HCT116 (cell line): ENCODE results near the gene NMNAT3. TPM values are rescaled to one million over a fixed set of nuclear protein-coding genes. Genes with fewer than 3 reads are reported as not detected.

Experiments used
- ATAC-seq: fragments of 200-7000 bp; cut with Tn5 transposase; 2 replicates; pipeline ENCODE4 v1.9.1; 2020; ENCODE audit warnings: mild to moderate bottlenecking, moderate library complexity
- BruUV-seq: library from RNA; stranded (reverse); fragments of 400-500 nt; replicated peaks from 2 replicates; lab custom pipeline; 2021; lab: Mats Ljungman, UMichigan
- CTCF ChIA-PET: fragments of 300-600 bp; sonication (Branson Sonifier 250); formaldehyde crosslinking; loops from one replicate; lab custom pipeline; 2021; ENCODE audit warnings: antibody characterized with exemption; lab: Charles Lee
- POLR2A ChIA-PET: fragments of 300-600, 350-600 bp; sonication (Branson Sonifier 250); formaldehyde crosslinking; loops from one replicate; lab custom pipeline; 2021; ENCODE audit warnings: antibody characterized with exemption; lab: Charles Lee
- RAD21 ChIA-PET, 2 experiments: fragments of 300-600 bp; sonication (Branson Sonifier 250); formaldehyde crosslinking; loops; one replicate each; lab custom pipeline; 2023; ENCODE audit warnings: low total read pairs in 2 of 2; ENCODE audit not compliant: uncharacterized antibody in 2 of 2, unreplicated experiment in 2 of 2, low non-redundant PET in 1 of 2; lab: Charles Lee
- DNase-seq: peaks from one replicate; pipeline ENCODE4 v3.0.0-alpha.2; 2010; ENCODE audit warnings: low read depth, low spot score
- H2AFZ ChIP-seq: fragments of 200-600 bp; shearing (Covaris generic), sonication (generic); 2 replicates; pipeline ENCODE4 v1.6.1; 2017; ENCODE audit warnings: low read depth, mixed run types, mixed read lengths, antibody characterized with exemption, low read length; ENCODE audit not compliant: poor library complexity, severe bottlenecking
- H3K27ac ChIP-seq: 2 replicates; pipeline ENCODE4 v1.5.1; 2012; ENCODE audit warnings: low read depth, low read length
- H3K27me3 ChIP-seq: fragments of 200-600 bp; sonication (generic); 2 replicates; pipeline ENCODE4 v1.6.1; 2016; ENCODE audit warnings: mixed run types, low read length, mixed read lengths; ENCODE audit not compliant: insufficient read depth
- H3K36me3 ChIP-seq, 2 experiments: fragments of 200-500 bp in 1 of 2; fragments of 200-600 bp in 1 of 2; sonication (Bioruptor generic) in 1 of 2; sonication (generic) in 1 of 2; 2 replicates each; pipeline versions ENCODE4 v1.5.1 to v1.6.1; 2014 to 2016; ENCODE audit warnings: low read length in 2 of 2, inconsistent platforms in 1 of 2, mixed read lengths in 1 of 2, mixed run types in 1 of 2; ENCODE audit not compliant: insufficient read depth in 2 of 2, control insufficient read depth in 1 of 2
- H3K4me1 ChIP-seq, 2 experiments: fragments of 200-600 bp in 1 of 2; sonication (generic) in 1 of 2; 2 replicates each; pipeline versions ENCODE4 v1.5.1 to v1.6.1; 2012 to 2017; ENCODE audit warnings: low read length in 2 of 2, inconsistent platforms in 1 of 2, mild to moderate bottlenecking in 1 of 2, mixed read lengths in 1 of 2, mixed run types in 1 of 2, moderate library complexity in 1 of 2; ENCODE audit not compliant: insufficient read depth in 2 of 2, control insufficient read depth in 1 of 2
- H3K4me2 ChIP-seq: fragments of 200-600 bp; sonication (generic); 2 replicates; pipeline ENCODE4 v1.6.1; 2017; ENCODE audit warnings: mixed run types, low read length, mixed read lengths
- H3K4me3 ChIP-seq, 2 experiments: fragments of 200-600 bp in 1 of 2; sonication (generic) in 1 of 2; replicated peaks in 1 of 2; 2 replicates each; pipeline ENCODE4 v1.5.1; 2011 to 2016; ENCODE audit warnings: low read length in 2 of 2, control low read depth in 1 of 2, low read depth in 1 of 2, mild to moderate bottlenecking in 1 of 2, mixed read lengths in 1 of 2, mixed run types in 1 of 2
- H3K79me2 ChIP-seq: fragments of 200-600 bp; sonication (generic); 2 replicates; pipeline ENCODE4 v1.6.1; 2017; ENCODE audit warnings: mild to moderate bottlenecking, mixed run types, low read length, moderate library complexity, mixed read lengths; ENCODE audit not compliant: insufficient read depth
- H3K9ac ChIP-seq: fragments of 200-600 bp; sonication (generic); 2 replicates; pipeline ENCODE4 v1.6.1; 2016; ENCODE audit warnings: low read length, mixed read lengths
- H3K9me2 ChIP-seq: fragments of 200-600 bp; sonication (generic), shearing (Covaris generic); 2 replicates; pipeline ENCODE4 v1.6.1; 2017; ENCODE audit warnings: mixed run types, mild to moderate bottlenecking, moderate library complexity; ENCODE audit not compliant: insufficient read depth
- H3K9me3 ChIP-seq, 2 experiments: fragments of 200-500 bp in 1 of 2; fragments of 200-600 bp in 1 of 2; sonication (Bioruptor generic) in 1 of 2; sonication (generic) in 1 of 2; 2 replicates each; pipeline ENCODE4 v1.6.1; 2014 to 2017; ENCODE audit warnings: low read length in 2 of 2, mixed read lengths in 2 of 2, inconsistent platforms in 1 of 2, low read depth in 1 of 2, mild to moderate bottlenecking in 1 of 2, mixed run types in 1 of 2, moderate library complexity in 1 of 2; ENCODE audit not compliant: control insufficient read depth in 1 of 2, insufficient read depth in 1 of 2
- H4K20me1 ChIP-seq: fragments of 200-600 bp; sonication (generic), shearing (Covaris generic); 2 replicates; pipeline ENCODE4 v1.6.1; 2017; ENCODE audit warnings: mixed run types, mild to moderate bottlenecking, moderate library complexity; ENCODE audit not compliant: insufficient read depth
- CEBPB ChIP-seq: IDR thresholded peaks from 2 replicates; pipeline ENCODE4 v1.6.1; 2012; ENCODE audit warnings: low read depth
- EGR1 ChIP-seq: IDR thresholded peaks from 2 replicates; pipeline ENCODE4 v1.6.1; 2012; ENCODE audit warnings: low read depth
- EZH2phosphoT487 ChIP-seq: fragments of 200-600 bp; IDR thresholded peaks from 2 replicates; pipeline ENCODE4 v1.6.1; 2018; ENCODE audit warnings: antibody characterized with exemption, borderline replicate concordance
- FOSL1 ChIP-seq: IDR thresholded peaks from 2 replicates; pipeline ENCODE4 v1.6.1; 2012; ENCODE audit warnings: low read depth
- POLR2A ChIP-seq: IDR thresholded peaks from 2 replicates; pipeline ENCODE4 v1.7.0; 2011; ENCODE audit warnings: borderline replicate concordance; ENCODE audit not compliant: insufficient read depth, insufficient read length; ENCODE audit errors: extremely low read depth
- POLR2AphosphoS5 ChIP-seq: IDR thresholded peaks from 2 replicates; pipeline ENCODE4 v1.6.1; 2011; ENCODE audit warnings: mild to moderate bottlenecking, low read depth, low read length, moderate library complexity
- SIN3A ChIP-seq: IDR thresholded peaks from 2 replicates; pipeline ENCODE4 v1.6.1; 2012; ENCODE audit warnings: low read depth
- SP1 ChIP-seq: IDR thresholded peaks from 2 replicates; pipeline ENCODE4 v1.6.1; 2012; ENCODE audit warnings: low read depth
- SRF ChIP-seq: IDR thresholded peaks from 2 replicates; pipeline ENCODE4 v1.6.1; 2012; ENCODE audit warnings: low read depth
- TCF7L2 ChIP-seq: IDR thresholded peaks from 2 replicates; pipeline ENCODE4 v1.7.0; 2011; ENCODE audit warnings: borderline replicate concordance, inconsistent platforms; ENCODE audit not compliant: insufficient read depth, insufficient read length; ENCODE audit errors: extremely low read depth
- YY1 ChIP-seq: IDR thresholded peaks from 2 replicates; pipeline ENCODE4 v1.6.1; 2011; ENCODE audit warnings: low read length, low read depth, moderate library complexity, mild to moderate bottlenecking; ENCODE audit not compliant: insufficient replicate concordance; ENCODE audit errors: extremely low read depth
- ZFX ChIP-seq: fragments of 450-650 bp; IDR thresholded peaks from 2 replicates; pipeline ENCODE4 v1.6.1; 2017
- ZNF274 ChIP-seq: fragments of 200-500 bp; sonication (Bioruptor generic); IDR thresholded peaks from 2 replicates; pipeline ENCODE4 v1.6.1; 2014; ENCODE audit warnings: mild to moderate bottlenecking, low read depth, low read length, inconsistent platforms
- intact Hi-C: fragments of 100-400 bp; cut with micrococcal nuclease; formaldehyde crosslinking; loops from 2 replicates; pipeline ENCODE4 v1.10.0; 2022
- total RNA-seq: library from RNA; stranded (reverse); gene quantifications from one replicate; pipeline ENCODE4 v1.2.1, GENCODE V29; 2021; ENCODE audit not compliant: unreplicated experiment
- TF ChIP-seq, protein P1 (sequence below): IDR thresholded peaks from 2 replicates; pipeline ENCODE4 v1.6.1; 2012
- TF ChIP-seq, protein P2 (sequence below): IDR thresholded peaks from 2 replicates; pipeline ENCODE4 v1.6.1; 2012
- TF ChIP-seq, protein P3 (sequence below): IDR thresholded peaks from 2 replicates; pipeline ENCODE4 v1.6.1; 2011; ENCODE audit warnings: mild to moderate bottlenecking, low read length, moderate library complexity; ENCODE audit not compliant: insufficient replicate concordance; ENCODE audit errors: extremely low read depth

NMNAT3 gene
- total RNA-seq, 1 experiment from 2014 or later: 5.7 TPM

DNA sequence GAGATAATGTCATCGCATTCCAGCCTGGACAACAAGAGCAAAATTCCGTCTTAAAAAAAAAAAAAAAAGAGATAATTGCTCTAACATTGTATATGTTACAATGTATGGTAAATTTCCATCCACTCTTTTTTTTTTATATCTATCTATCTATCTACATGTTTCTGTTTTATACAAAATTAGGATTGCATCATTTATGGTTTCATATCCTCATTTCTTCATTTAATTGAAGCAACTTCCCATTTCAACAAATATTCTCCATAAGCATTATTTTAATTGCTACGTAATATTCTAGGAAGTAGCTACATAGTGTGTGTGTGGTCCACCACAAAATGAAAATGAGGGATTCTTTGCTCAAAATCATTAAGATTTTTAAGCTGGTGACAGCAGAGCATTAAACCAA lies 156.6 kb downstream of the NMNAT3 start:
- Histone ChIP-seq H3K4me1 (peaks cover 0 to 19% of the 10 kb centered on the region in 2 experiments; a peak in 3 of 4 replicates), H3K79me2 (no peaks in the 10 kb centered on the region), H3K4me3 (no peak overlapping the region), H3K27ac (no peak overlapping the region), H3K4me2 (no peak overlapping the region), H4K20me1 (no peaks in the 10 kb centered on the region), H3K9me3 (no peaks in the 10 kb centered on the region), H3K9me2 (no peaks in the 10 kb centered on the region), H2AFZ (no peak overlapping the region), H3K36me3 (peaks cover 0 to 3% of the 10 kb centered on the region in 2 experiments; a peak in 1 of 4 replicates), H3K27me3 (no peaks in the 10 kb centered on the region), H3K9ac (no peak overlapping the region)
- ChIA-PET RAD21 (interaction anchor here in 1 of 2 experiments (0.7 kb wide), 1 partner anchor 59 kb away, joined by 3 read pairs; no protein-coding TSS in a partner anchor), CTCF (interaction anchor here (0.6 to 2.5 kb wide), 6 partner anchors 10 to 94 kb away, joined by 3 to 14 read pairs (median 4); no protein-coding TSS in a partner anchor), POLR2A (interaction anchor here (0.7 kb wide), 1 partner anchor 53 kb away, joined by 3 read pairs; no protein-coding TSS in a partner anchor)
- intact Hi-C loops: no loop called here
- DNase-seq (no peak), ATAC-seq (no peak)
- no TSS peak for BruUV-seq
- no peak for TF ChIP-seq EZH2phosphoT487
- no peak for TF ChIP-seq SIN3A
- TF ChIP-seq SRF: no peak
- no peak for TF ChIP-seq TCF7L2
- TF ChIP-seq EGR1: no peak
- TF ChIP-seq, protein P1, sequence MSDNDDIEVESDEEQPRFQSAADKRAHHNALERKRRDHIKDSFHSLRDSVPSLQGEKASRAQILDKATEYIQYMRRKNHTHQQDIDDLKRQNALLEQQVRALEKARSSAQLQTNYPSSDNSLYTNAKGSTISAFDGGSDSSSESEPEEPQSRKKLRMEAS: no peak
- TF ChIP-seq FOSL1: no peak
- no peak for TF ChIP-seq YY1
- no peak for TF ChIP-seq ZFX
- TF ChIP-seq, protein P2, sequence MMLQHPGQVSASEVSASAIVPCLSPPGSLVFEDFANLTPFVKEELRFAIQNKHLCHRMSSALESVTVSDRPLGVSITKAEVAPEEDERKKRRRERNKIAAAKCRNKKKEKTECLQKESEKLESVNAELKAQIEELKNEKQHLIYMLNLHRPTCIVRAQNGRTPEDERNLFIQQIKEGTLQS: no peak
- no peak for TF ChIP-seq CEBPB
- no peak for TF ChIP-seq POLR2A
- no peak for TF ChIP-seq ZNF274
- no peak for TF ChIP-seq POLR2AphosphoS5
- TF ChIP-seq SP1: no peak
- TF ChIP-seq, protein P3, sequence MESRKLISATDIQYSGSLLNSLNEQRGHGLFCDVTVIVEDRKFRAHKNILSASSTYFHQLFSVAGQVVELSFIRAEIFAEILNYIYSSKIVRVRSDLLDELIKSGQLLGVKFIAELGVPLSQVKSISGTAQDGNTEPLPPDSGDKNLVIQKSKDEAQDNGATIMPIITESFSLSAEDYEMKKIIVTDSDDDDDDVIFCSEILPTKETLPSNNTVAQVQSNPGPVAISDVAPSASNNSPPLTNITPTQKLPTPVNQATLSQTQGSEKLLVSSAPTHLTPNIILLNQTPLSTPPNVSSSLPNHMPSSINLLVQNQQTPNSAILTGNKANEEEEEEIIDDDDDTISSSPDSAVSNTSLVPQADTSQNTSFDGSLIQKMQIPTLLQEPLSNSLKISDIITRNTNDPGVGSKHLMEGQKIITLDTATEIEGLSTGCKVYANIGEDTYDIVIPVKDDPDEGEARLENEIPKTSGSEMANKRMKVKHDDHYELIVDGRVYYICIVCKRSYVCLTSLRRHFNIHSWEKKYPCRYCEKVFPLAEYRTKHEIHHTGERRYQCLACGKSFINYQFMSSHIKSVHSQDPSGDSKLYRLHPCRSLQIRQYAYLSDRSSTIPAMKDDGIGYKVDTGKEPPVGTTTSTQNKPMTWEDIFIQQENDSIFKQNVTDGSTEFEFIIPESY: no peak
